ENCODE results near the gene PABPC1L2A.
"Not testable (repeated sequence)": the region's sequence is repeated elsewhere in the genome, so short reads cannot be mapped to it uniquely, and the experiment has no call there.

PABPC1L2A gene

GRCh38 chrX:73079024-73079562, at the start of gene PABPC1L2A:
TSS of gene PABPC1L2A (minus strand) at chrX:73079512. CDS start at chrX:73079386, 126 bp downstream.
- H3K4me3 ChIP-seq (ENCODE audit: control insufficient read depth, low read depth, low read length); DNase-seq (ENCODE audit: low read depth): not testable (repeated sequence)

DNA sequence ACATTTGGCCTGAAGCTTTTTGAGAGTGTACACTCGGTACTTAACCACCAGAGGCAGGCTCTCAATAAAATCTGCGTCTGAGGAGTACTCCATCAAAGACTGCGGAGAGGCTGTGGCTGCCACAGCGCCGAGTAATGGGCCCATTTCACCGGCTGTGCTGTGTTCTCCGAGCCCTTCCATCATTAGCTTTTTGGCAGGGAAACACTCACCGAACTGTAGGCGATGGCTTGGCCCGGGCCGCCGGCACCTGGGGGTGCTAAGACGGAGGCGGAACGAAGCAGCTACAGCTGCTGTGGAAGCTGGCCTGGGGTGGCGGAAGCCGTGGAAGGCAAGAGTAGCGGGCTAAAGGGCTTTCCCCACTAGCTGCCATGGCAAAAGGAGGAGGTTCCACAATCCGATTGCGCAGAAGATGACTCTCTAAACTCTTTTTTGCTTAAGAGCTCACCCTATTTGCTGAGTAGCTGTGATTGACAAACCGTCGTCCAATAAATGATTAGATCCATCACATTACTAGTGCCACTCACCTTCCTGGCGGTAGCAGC, 48.5 kb upstream of the PABPC1L2A start:
- H3K4me3 ChIP-seq (ENCODE audit: control insufficient read depth, low read depth, low read length), result no peak overlapping the region
- TF ChIP-seq, protein P1, sequence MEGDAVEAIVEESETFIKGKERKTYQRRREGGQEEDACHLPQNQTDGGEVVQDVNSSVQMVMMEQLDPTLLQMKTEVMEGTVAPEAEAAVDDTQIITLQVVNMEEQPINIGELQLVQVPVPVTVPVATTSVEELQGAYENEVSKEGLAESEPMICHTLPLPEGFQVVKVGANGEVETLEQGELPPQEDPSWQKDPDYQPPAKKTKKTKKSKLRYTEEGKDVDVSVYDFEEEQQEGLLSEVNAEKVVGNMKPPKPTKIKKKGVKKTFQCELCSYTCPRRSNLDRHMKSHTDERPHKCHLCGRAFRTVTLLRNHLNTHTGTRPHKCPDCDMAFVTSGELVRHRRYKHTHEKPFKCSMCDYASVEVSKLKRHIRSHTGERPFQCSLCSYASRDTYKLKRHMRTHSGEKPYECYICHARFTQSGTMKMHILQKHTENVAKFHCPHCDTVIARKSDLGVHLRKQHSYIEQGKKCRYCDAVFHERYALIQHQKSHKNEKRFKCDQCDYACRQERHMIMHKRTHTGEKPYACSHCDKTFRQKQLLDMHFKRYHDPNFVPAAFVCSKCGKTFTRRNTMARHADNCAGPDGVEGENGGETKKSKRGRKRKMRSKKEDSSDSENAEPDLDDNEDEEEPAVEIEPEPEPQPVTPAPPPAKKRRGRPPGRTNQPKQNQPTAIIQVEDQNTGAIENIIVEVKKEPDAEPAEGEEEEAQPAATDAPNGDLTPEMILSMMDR (conservative IDR thresholded peaks at IDR 0.05; ENCODE audit: control insufficient read depth, insufficient read depth, low read depth, low read length), result no peak
- no peak for DNase-seq (ENCODE audit: low read depth)

DNA sequence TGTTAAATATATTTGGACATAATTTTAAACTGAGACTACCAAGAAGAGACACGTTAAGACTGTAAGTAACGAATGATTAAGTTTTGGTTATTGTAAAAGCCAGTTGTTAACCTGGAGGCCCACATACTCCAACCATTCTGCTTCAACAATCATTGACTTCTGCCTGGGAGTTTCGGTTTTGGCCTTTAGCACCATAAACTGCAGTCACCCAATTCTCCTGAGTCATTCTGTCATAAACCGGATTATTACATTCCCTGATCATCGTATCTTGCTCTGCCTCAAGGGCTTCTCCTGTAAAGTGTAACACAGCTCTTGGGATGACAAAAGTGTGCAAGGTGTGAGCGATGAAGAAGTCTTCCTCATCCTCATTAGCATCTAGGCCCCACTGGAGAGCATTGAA, 46.9 kb upstream of the PABPC1L2A start:
- TF ChIP-seq, protein P1 (conservative IDR thresholded peaks at IDR 0.05; ENCODE audit: control insufficient read depth, insufficient read depth, low read depth, low read length), result no peak
- DNase-seq (ENCODE audit: low read depth), result no peak
- no peak overlapping the region for H3K4me3 ChIP-seq (ENCODE audit: control insufficient read depth, low read depth, low read length)

GRCh38 chrX:73099505-73099904, 20.2 kb upstream of the PABPC1L2A start:
- DNase-seq (ENCODE audit: low read depth); H3K4me3 ChIP-seq (ENCODE audit: control insufficient read depth, low read depth, low read length): not testable (repeated sequence)

DNA sequence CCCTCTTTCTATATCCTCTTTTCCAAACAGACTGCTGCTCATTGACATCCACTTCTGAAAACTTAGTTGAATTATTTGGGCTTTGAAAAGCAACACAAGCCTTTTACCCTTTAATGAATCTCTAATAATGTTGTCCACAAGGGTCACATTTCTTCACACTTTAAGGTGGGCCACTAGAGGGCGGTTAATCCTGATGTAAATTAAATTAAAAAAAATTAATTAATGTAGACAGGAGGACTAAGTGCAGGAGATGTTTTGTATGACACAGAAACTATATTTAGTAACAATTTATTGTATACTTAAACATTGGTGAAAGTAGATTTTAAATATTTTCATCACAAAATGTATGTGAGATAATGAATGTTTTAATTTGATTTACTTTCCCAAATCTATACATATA, 7.5 kb upstream of the PABPC1L2A start:
- H3K4me3 ChIP-seq (ENCODE audit: control insufficient read depth, low read depth, low read length); DNase-seq (ENCODE audit: low read depth): not testable (repeated sequence)
- TF ChIP-seq, protein P1 (conservative IDR thresholded peaks at IDR 0.05; ENCODE audit: control insufficient read depth, insufficient read depth, low read depth, low read length), result peak; percentile 16

DNA sequence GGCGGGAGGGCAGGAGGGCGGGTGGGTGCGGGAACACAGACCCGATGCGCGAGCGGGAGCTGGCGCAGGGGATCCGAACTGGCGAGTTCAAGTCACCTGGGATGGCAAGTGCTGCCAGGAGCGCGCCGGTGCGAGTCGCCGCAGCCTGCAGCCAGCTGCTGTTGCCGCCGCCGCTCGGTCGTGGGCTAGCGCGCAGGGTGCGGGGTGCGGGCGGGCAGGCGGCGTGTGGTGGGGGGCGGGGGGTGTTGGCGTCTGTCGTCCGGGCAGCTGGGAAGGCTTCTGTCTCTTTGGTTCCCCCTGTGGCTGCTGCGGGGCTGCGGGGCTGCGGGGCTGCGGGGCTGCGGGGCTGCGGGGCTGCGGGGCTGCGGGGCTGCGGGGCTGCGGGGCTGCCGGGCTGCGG, 572 bp upstream of the PABPC1L2A start:
- H3K4me3 ChIP-seq (ENCODE audit: control insufficient read depth, low read depth, low read length); DNase-seq (ENCODE audit: low read depth): not testable (repeated sequence)

- not testable (repeated sequence) for DNase-seq (ENCODE audit: low read depth); H3K4me3 ChIP-seq (ENCODE audit: control insufficient read depth, low read depth, low read length)
These were observed 715 bp downstream of the PABPC1L2A start for GRCh38 chrX:73078597-73078996.

GRCh38 chrX:73076838-73077237, 2.5 kb downstream of the PABPC1L2A start:
- DNase-seq (ENCODE audit: low read depth), result no peak

More at GRCh38 chrX:73076838-73077237, 2.5 kb downstream of the PABPC1L2A start:
- TF ChIP-seq, protein P1 (conservative IDR thresholded peaks at IDR 0.05; ENCODE audit: control insufficient read depth, insufficient read depth, low read depth, low read length), result no peak
- no peak overlapping the region for H3K4me3 ChIP-seq (ENCODE audit: control insufficient read depth, low read depth, low read length)
